GM21723 (cell line): Measurements from ENCODE around the gene MVK.

Experiments used
- ATAC-seq: cut with Tn5 transposase; IDR thresholded peaks from one replicate; pipeline ENCODE4 v1.9.1; 2021; ENCODE audit warnings: mild to moderate bottlenecking, moderate library complexity; ENCODE audit not compliant: unreplicated experiment

The MVK gene

GRCh38 chr12:109544955-109545531, 28.6 kb upstream of the MVK start:
- ATAC-seq: no peak

GRCh38 chr12:109545826-109546225, 27.8 kb upstream of the MVK start:
- no peak for ATAC-seq

GRCh38 chr12:109547286-109547685, 26.3 kb upstream of the MVK start:
- ATAC-seq: no peak

- ATAC-seq: no peak
Observed at GRCh38 chr12:109548258-109548657, 25.3 kb upstream of the MVK start.

GRCh38 chr12:109549613-109550270, 23.9 kb upstream of the MVK start:
- no peak for ATAC-seq

GRCh38 chr12:109550281-109550680, 23.3 kb upstream of the MVK start:
- no peak for ATAC-seq

GRCh38 chr12:109551108-109551507, 22.5 kb upstream of the MVK start:
- no peak for ATAC-seq

GRCh38 chr12:109552971-109553370, 20.6 kb upstream of the MVK start:
- ATAC-seq: no peak

GRCh38 chr12:109553483-109553882, 20.1 kb upstream of the MVK start:
- no peak for ATAC-seq

- no peak for ATAC-seq
Observed at GRCh38 chr12:109553906-109554500, 19.6 kb upstream of the MVK start.

GRCh38 chr12:109554761-109555160, 18.8 kb upstream of the MVK start:
- ATAC-seq: no peak

- ATAC-seq: no peak
Observed at GRCh38 chr12:109555431-109556315, 17.9 kb upstream of the MVK start.

GRCh38 chr12:109557200-109557599, 16.4 kb upstream of the MVK start:
- ATAC-seq: no peak

GRCh38 chr12:109557805-109558204, 15.8 kb upstream of the MVK start:
- no peak for ATAC-seq

GRCh38 chr12:109558374-109559199, 15.0 kb upstream of the MVK start:
- ATAC-seq: no peak

- ATAC-seq: no peak
Observed at GRCh38 chr12:109559200-109559505, 14.4 kb upstream of the MVK start.

GRCh38 chr12:109559601-109560000, 14.0 kb upstream of the MVK start:
- ATAC-seq: no peak

GRCh38 chr12:109560867-109561710, 12.5 kb upstream of the MVK start:
- no peak for ATAC-seq

- no peak for ATAC-seq
Observed at GRCh38 chr12:109561711-109562030, 11.9 kb upstream of the MVK start.

GRCh38 chr12:109562871-109563270, 10.7 kb upstream of the MVK start:
- ATAC-seq: no peak
